HCT116 (cell line): Measurements from ENCODE around the gene CD22.

Experiments used
- JUND ChIP-seq: IDR thresholded peaks from 2 replicates; pipeline ENCODE4 v1.6.1; 2012
- MAX ChIP-seq: IDR thresholded peaks from 2 replicates; pipeline ENCODE4 v1.6.1; 2012
- POLR2AphosphoS5 ChIP-seq: IDR thresholded peaks from 2 replicates; pipeline ENCODE4 v1.6.1; 2011; ENCODE audit warnings: mild to moderate bottlenecking, low read depth, low read length, moderate library complexity
- SIN3A ChIP-seq: IDR thresholded peaks from 2 replicates; pipeline ENCODE4 v1.6.1; 2012; ENCODE audit warnings: low read depth
- TCF7L2 ChIP-seq: IDR thresholded peaks from 2 replicates; pipeline ENCODE4 v1.7.0; 2011; ENCODE audit warnings: borderline replicate concordance, inconsistent platforms; ENCODE audit not compliant: insufficient read depth, insufficient read length; ENCODE audit errors: extremely low read depth
- TF ChIP-seq, protein P1 (sequence below): IDR thresholded peaks from 2 replicates; pipeline ENCODE4 v1.6.1; 2012; ENCODE audit warnings: low read depth
- TF ChIP-seq, protein P2 (sequence below), 3 experiments: fragments of 200-600 bp in 1 of 3; sonication (generic) in 1 of 3; IDR thresholded peaks in 2 of 3; conservative IDR thresholded peaks in 1 of 3; 2 replicates each; pipeline ENCODE4 v1.5.1; 2012 to 2017; ENCODE audit warnings: low read depth in 2 of 3, low read length in 2 of 3, antibody characterized with exemption in 1 of 3, borderline replicate concordance in 1 of 3, control low read depth in 1 of 3, mild to moderate bottlenecking in 1 of 3, mixed read lengths in 1 of 3, mixed run types in 1 of 3, moderate library complexity in 1 of 3; ENCODE audit not compliant: insufficient read depth in 1 of 3
- TF ChIP-seq, protein P3 (sequence below): IDR thresholded peaks from 2 replicates; pipeline ENCODE4 v1.6.1; 2012

GRCh38 chr19:35353635-35354034, 24.6 kb downstream of the CD22 start:
- TF ChIP-seq, protein P1, sequence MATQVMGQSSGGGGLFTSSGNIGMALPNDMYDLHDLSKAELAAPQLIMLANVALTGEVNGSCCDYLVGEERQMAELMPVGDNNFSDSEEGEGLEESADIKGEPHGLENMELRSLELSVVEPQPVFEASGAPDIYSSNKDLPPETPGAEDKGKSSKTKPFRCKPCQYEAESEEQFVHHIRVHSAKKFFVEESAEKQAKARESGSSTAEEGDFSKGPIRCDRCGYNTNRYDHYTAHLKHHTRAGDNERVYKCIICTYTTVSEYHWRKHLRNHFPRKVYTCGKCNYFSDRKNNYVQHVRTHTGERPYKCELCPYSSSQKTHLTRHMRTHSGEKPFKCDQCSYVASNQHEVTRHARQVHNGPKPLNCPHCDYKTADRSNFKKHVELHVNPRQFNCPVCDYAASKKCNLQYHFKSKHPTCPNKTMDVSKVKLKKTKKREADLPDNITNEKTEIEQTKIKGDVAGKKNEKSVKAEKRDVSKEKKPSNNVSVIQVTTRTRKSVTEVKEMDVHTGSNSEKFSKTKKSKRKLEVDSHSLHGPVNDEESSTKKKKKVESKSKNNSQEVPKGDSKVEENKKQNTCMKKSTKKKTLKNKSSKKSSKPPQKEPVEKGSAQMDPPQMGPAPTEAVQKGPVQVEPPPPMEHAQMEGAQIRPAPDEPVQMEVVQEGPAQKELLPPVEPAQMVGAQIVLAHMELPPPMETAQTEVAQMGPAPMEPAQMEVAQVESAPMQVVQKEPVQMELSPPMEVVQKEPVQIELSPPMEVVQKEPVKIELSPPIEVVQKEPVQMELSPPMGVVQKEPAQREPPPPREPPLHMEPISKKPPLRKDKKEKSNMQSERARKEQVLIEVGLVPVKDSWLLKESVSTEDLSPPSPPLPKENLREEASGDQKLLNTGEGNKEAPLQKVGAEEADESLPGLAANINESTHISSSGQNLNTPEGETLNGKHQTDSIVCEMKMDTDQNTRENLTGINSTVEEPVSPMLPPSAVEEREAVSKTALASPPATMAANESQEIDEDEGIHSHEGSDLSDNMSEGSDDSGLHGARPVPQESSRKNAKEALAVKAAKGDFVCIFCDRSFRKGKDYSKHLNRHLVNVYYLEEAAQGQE, result no peak
- TF ChIP-seq, protein P2, sequence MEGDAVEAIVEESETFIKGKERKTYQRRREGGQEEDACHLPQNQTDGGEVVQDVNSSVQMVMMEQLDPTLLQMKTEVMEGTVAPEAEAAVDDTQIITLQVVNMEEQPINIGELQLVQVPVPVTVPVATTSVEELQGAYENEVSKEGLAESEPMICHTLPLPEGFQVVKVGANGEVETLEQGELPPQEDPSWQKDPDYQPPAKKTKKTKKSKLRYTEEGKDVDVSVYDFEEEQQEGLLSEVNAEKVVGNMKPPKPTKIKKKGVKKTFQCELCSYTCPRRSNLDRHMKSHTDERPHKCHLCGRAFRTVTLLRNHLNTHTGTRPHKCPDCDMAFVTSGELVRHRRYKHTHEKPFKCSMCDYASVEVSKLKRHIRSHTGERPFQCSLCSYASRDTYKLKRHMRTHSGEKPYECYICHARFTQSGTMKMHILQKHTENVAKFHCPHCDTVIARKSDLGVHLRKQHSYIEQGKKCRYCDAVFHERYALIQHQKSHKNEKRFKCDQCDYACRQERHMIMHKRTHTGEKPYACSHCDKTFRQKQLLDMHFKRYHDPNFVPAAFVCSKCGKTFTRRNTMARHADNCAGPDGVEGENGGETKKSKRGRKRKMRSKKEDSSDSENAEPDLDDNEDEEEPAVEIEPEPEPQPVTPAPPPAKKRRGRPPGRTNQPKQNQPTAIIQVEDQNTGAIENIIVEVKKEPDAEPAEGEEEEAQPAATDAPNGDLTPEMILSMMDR (IDR thresholded peaks at IDR 0.05 in 2 of 3, conservative IDR thresholded peaks at IDR 0.05 in 1 of 3; ENCODE audit: borderline replicate concordance in 1 of 3, insufficient read depth in 1 of 3, low read depth in 2 of 3, low read length in 2 of 3), result no peak
- TF ChIP-seq JUND, result no peak
- no peak for TF ChIP-seq POLR2AphosphoS5
- TF ChIP-seq MAX, result no peak
- TF ChIP-seq SIN3A, result no peak
- TF ChIP-seq TCF7L2, result no peak
- TF ChIP-seq, protein P3, sequence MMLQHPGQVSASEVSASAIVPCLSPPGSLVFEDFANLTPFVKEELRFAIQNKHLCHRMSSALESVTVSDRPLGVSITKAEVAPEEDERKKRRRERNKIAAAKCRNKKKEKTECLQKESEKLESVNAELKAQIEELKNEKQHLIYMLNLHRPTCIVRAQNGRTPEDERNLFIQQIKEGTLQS, result no peak
